Measurements from ENCODE around the gene FBXL15. TPM values are rescaled to one million over a fixed set of nuclear protein-coding genes. Genes with fewer than 3 reads are reported as not detected.

FBXL15 gene
- polyA plus RNA-seq, 1 experiment: 7.5 TPM

- peak overlapping the region; percentile 82 for H3K4me3 ChIP-seq (ENCODE audit: low read depth, low read length)
- H3K36me3 ChIP-seq (ENCODE audit: control insufficient read depth, insufficient read depth, low read length): peaks cover 8% of the 10 kb centered on the region
- peaks cover 4% of the 10 kb centered on the region for H3K27me3 ChIP-seq (ENCODE audit: control insufficient read depth, insufficient read depth, low read length)
- DNase-seq (ENCODE audit: low read depth): no peak
- ChIA-PET POLR2A (no interaction called here), CTCF (interaction anchor here (0.6 to 7.0 kb wide), 27 partner anchors 10 to 290 kb away, joined by 3 to 60 read pairs (median 5); partner anchors contain the start of genes C10orf95, CUEDC2, ELOVL3 and PPRC1)
- TF ChIP-seq CTCF (IDR thresholded peaks at IDR 0.05; ENCODE audit: insufficient read depth, low read depth, low read length): peak; percentile 94
Measured at GRCh38 chr10:102422545-102423129, 2.0 kb downstream of the FBXL15 start.

GRCh38 chr10:102423372-102423968 is 2.8 kb downstream of the FBXL15 start:
- ChIA-PET POLR2A (no interaction called here), CTCF (interaction anchor here (0.6 to 7.0 kb wide), 21 partner anchors 9 to 291 kb away, joined by 3 to 60 read pairs (median 5); partner anchors contain the start of genes C10orf95, CUEDC2, ELOVL3 and PPRC1)
- no peak overlapping the region for H3K4me3 ChIP-seq (ENCODE audit: low read depth, low read length)
- DNase-seq (ENCODE audit: low read depth): no peak
- peaks cover 8% of the 10 kb centered on the region for H3K36me3 ChIP-seq (ENCODE audit: control insufficient read depth, insufficient read depth, low read length)
- no peak for TF ChIP-seq CTCF (IDR thresholded peaks at IDR 0.05; ENCODE audit: insufficient read depth, low read depth, low read length)
- H3K27me3 ChIP-seq (ENCODE audit: control insufficient read depth, insufficient read depth, low read length): no peaks in the 10 kb centered on the region

GRCh38 chr10:102424145-102424544 is 3.5 kb downstream of the FBXL15 start:
- Histone ChIP-seq H3K36me3 (ENCODE audit: control insufficient read depth, insufficient read depth, low read length) (peaks cover 8% of the 10 kb centered on the region), H3K27me3 (ENCODE audit: control insufficient read depth, insufficient read depth, low read length) (no peaks in the 10 kb centered on the region), H3K4me3 (ENCODE audit: low read depth, low read length) (no peak overlapping the region)
- DNase-seq (ENCODE audit: low read depth): no peak
- ChIA-PET CTCF (interaction anchor here (0.8 to 7.0 kb wide), 9 partner anchors 8 to 197 kb away, joined by 3 to 60 read pairs (median 14); partner anchors contain the start of genes CUEDC2 and ELOVL3), POLR2A (interaction anchor here (0.5 kb wide), 1 partner anchor 28 kb away, joined by 4 read pairs; no protein-coding TSS in a partner anchor)
- TF ChIP-seq CTCF (IDR thresholded peaks at IDR 0.05; ENCODE audit: insufficient read depth, low read depth, low read length): no peak

GRCh38 chr10:102424916-102425315 is 4.3 kb downstream of the FBXL15 start:
- H3K4me3 ChIP-seq (ENCODE audit: low read depth, low read length): no peak overlapping the region
- H3K36me3 ChIP-seq (ENCODE audit: control insufficient read depth, insufficient read depth, low read length): peaks cover 8% of the 10 kb centered on the region
- POLR2A ChIA-PET: interaction anchor here (0.5 kb wide), 1 partner anchor 27 kb away, joined by 4 read pairs; no protein-coding TSS in a partner anchor
- CTCF ChIA-PET: interaction anchor here (6.4 to 7.0 kb wide), 2 partner anchors 54 to 194 kb away, joined by 37 to 60 read pairs; no protein-coding TSS in a partner anchor
- no peaks in the 10 kb centered on the region for H3K27me3 ChIP-seq (ENCODE audit: control insufficient read depth, insufficient read depth, low read length)
- DNase-seq (ENCODE audit: low read depth): no peak
- no peak for TF ChIP-seq CTCF (IDR thresholded peaks at IDR 0.05; ENCODE audit: insufficient read depth, low read depth, low read length)

- Histone ChIP-seq H3K36me3 (ENCODE audit: control insufficient read depth, insufficient read depth, low read length) (peaks cover 8% of the 10 kb centered on the region), H3K27me3 (ENCODE audit: control insufficient read depth, insufficient read depth, low read length) (no peaks in the 10 kb centered on the region), H3K4me3 (ENCODE audit: low read depth, low read length) (no peak overlapping the region)
- ChIA-PET POLR2A (no interaction called here), CTCF (interaction anchor here (0.7 to 7.0 kb wide), 4 partner anchors 26 to 245 kb away, joined by 3 to 60 read pairs (median 22); no protein-coding TSS in a partner anchor)
- DNase-seq (ENCODE audit: low read depth): no peak
- TF ChIP-seq CTCF (IDR thresholded peaks at IDR 0.05; ENCODE audit: insufficient read depth, low read depth, low read length): no peak
Measured at GRCh38 chr10:102425444-102425843, 4.8 kb downstream of the FBXL15 start.
